Activated CD4-positive, alpha-beta T cell treated with anti-CD3 and anti-CD28 coated beads, Interleukin-2, amount 50 U/mL, for 16 hours (primary cell): ENCODE results near the gene DOK1.
"Not testable (repeated sequence)": the region's sequence is repeated elsewhere in the genome, so short reads cannot be mapped to it uniquely, and the experiment has no call there.

Source experiments
- DNase-seq: peaks from one replicate; pipeline ENCODE4 v3.0.0-alpha.2; 2020

The DOK1 gene

DNA sequence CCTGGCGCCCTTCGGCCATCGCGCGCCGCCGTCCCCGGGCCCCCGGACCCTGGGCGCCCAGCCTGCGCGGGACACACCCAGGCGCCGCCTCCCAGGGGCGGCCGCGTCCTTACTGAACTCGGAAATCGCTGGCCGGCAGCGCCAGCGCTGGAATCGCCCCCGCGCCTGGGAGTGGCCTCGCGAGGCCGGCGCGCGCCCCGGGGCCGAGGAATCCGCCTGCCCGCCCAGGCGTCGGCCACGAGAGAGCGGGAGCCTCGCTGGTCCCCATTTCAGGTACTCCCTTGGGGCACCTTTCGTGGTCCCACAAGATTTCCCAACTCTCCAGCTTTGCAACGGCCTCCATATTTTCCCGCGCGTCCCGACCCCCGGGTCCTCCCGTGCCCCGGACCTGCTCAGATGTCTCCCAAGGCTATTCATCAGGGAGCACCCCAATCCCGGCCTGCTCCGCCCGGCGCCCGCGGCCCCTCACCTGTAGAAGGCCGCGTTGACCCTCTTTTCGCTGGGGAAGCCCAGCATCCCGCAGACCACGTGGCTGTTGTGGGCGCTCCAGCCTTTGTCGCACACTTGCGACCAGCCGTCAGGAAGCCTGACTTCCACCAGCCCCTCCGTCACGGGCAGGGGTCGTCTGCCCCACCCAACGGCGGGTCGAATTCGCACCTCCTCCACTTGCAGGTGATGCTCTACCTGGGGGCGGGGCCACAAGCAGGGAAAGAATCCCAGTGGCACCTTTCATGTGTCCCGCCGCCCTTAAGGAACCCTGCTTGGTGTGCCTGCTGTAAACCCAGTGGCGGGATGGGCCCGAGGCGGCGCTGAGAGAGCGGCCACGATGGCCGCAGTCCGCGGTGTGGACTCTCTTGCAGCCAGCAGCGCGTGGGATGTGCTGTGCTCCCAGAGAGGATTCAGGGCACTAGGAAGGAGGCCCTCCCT lies 5.4 kb upstream of the DOK1 start:
- DNase-seq, result no peak

DNA sequence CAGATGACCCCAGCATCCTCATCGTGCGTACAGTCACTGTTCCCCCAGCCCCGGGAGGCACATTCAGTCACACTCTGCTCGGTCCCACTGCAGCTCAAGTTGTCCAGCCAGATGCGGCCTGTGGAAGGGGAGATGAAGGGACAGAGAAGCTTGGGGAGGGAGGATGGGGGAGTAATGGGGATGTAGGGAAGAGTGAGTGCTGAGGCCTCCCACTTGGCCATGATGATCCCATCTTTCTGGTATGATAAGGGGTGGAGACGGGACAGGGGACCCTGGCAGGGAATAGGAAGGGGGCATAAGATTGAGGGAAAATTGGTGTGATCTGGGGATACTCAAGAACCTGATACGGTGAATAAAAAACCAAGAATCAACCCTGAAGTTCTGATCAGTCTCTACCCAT lies 4.3 kb upstream of the DOK1 start:
- no peak for DNase-seq

DNA sequence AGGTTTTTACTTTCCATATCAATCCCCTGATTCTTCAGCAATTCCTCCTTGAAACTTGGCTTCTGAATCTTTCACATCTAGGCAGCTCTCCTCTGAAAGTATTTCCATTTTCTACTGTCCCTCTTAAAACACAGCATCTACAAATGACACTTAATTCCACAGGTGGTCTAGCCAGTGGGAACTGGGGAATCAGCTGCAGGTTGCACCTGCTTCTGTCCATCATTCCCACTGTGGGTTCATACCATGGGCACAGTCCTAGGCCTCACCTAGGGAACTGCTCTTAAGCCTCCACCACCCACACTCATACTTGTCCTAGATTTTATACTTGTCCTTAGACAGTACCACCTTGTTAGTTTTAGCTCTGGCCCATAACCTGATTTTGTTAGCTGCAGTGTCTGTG lies 3.0 kb upstream of the DOK1 start:
- no peak for DNase-seq

DNA sequence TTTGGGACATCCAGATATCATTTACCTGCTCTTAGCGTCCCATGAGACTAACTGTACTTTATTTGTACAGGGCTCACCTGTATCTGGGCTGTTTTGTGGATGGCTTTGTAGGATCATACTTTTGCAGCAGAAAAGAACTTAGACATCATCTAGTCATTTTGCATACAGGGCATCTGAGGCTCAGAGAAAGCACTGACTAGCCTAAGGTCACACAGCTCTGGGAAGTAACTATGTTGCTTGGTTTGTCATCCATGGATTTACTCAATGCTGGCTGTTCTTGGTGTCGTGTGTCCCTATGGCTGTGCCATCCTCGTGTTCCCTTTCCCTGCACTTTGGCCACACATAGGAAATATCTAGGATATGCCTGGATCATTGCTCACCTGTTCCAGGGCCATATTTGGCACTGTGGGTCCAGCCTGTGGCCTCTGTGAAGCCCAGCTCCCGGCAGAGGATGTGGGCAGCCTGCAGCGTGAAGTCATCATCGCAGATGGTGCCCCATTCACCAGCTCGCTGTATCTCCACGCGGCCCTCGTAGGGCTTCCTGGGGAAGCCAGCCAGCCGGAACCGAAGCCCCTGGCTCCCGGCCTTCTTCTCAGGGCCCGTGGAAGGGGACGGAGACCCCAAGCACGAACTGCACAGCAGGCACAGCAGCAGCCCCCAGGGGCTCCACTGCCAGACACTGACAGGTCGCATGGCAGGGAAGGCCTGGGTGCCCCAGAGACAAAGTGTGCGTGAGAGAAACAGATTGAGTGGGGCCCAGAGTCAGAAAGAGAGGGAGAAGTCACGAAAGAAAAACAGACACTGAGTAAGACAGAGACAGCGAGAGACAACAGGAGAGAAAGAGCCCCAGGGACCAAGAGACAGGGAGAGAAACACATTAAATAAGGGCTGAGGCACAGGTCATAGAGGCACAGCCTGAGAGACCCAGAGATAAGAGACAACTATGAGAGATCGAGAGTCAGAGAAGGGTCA lies 2.3 kb upstream of the DOK1 start:
- DNase-seq, result no peak

DNA sequence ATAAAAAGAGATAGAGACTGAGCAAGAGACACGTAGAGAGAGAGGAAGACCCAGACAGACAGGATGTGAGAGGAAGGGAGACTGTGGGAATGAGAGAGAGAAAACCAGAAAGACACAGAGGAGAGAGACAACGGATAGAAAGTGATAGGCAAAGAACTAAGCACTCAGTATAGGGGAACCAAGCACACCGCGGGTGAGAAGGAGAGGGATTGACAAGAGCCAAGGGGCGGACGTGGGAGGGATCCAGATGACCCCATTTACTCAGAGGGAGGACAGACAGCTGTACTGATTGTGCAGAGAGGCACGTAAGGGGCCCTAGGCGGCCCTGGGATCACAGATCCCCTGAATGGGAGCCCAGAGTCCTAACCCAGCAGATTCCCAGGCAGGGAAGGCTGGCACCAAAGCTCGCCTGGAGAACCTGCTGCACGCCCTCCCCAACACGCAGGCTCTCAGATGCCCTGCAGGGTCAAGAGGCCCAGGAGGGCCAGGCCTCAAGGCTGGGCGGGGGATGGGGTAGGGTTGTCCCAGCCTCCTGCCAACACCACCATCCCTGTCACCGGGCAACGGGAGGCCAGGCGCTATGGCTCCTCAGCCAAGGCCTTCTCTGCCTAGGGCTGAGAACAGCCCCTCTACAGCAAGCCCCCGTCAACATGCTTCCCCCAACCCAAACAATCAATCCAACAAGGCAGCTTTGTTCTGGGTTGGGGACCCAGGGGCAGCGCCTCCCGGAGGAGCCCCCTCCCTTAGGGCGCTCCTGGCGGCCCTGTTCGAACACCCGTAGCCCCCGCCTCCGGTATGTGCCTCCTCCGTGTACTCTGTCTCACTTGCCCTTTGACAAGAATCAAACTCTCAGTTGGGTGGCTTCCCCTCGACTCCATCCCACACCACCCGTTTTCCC lies 1.4 kb upstream of the DOK1 start:
- DNase-seq, result no peak

DNA sequence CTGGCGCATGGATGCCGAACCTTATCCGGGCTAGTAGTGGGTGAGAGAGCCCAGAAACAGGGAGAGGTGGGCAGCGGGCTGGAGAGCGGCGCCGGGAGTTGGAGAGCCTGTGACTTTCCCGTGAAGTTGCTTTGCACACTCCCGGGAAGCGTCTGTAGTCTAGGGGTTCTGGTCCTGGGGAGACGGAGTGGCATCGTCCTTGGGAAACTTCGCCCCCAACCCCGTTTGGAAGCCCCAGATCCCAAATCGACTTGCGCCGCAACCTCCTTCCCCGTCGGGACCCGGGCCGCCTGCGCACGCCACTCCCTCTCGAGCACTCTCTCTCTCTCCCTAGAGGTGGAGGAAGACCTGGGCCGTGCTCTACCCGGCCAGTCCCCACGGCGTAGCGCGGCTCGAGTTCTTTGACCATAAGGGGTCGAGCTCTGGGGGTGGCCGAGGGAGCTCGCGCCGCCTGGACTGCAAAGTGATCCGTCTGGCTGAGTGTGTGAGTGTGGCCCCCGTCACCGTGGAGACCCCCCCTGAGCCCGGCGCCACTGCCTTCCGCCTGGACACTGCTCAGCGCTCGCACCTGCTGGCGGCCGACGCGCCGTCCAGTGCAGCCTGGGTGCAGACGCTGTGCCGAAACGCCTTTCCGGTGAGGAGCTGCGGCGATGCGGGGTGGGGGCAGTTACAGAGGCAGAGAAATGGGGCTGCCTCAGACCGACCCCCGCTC lies 456 bp downstream of the DOK1 start:
- DNase-seq, result peak; percentile 46

DNA sequence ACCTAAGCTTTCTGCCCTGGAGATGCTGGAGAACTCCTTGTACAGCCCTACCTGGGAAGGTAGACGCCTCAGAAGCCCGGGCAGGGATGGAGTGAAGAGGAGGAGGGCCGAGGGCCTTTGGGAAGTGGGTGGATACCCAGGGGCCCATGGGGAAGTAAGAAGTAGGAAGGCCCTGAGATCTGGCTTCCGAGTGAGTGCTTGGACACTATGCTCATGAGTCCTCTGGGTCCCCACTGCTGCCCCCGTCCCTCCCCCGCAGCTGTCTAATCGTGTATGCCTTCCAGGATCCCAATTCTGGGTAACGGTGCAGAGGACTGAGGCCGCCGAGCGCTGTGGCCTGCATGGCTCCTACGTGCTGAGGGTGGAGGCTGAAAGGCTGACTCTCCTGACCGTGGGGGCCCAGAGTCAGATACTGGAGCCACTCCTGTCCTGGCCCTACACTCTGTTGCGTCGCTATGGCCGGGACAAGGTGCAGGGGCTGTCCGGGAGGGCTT lies 1.1 kb downstream of the DOK1 start:
- DNase-seq, result no peak

DNA sequence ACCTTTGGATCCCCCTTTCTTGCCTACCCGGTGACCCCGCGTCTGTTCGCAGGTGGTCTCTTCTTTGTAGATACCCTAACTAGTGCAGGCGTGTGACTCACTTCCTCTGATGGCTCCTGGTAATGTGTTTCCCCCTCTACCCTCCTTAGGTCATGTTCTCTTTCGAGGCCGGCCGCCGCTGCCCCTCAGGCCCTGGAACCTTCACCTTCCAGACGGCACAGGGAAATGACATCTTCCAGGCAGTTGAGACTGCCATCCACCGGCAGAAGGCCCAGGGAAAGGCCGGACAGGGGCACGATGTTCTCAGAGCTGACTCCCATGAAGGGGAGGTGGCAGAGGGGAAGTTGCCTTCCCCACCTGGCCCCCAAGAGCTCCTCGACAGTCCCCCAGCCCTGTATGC lies 1.6 kb downstream of the DOK1 start:
- DNase-seq, result no peak

DNA sequence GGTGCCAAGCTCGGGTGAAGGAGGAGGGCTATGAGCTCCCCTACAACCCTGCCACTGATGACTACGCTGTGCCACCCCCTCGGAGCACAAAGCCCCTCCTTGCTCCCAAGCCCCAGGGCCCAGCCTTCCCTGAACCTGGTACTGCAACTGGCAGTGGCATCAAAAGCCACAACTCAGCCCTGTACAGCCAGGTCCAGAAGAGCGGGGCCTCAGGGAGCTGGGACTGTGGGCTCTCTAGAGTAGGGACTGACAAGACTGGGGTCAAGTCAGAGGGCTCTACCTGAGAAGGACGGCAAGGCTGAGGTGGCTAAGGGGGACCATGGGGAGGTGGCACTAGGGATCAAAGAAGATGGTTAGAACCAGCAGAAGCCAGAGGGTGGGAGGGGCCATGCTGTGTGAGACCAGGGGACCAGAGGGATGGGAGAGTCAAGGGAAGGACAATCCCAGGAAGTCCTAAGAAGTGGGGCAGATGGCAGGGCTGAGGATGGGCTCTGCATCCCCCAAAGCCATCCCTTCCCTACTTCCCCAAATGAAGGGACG lies 2.4 kb downstream of the DOK1 start:
- DNase-seq, result no peak

DNA sequence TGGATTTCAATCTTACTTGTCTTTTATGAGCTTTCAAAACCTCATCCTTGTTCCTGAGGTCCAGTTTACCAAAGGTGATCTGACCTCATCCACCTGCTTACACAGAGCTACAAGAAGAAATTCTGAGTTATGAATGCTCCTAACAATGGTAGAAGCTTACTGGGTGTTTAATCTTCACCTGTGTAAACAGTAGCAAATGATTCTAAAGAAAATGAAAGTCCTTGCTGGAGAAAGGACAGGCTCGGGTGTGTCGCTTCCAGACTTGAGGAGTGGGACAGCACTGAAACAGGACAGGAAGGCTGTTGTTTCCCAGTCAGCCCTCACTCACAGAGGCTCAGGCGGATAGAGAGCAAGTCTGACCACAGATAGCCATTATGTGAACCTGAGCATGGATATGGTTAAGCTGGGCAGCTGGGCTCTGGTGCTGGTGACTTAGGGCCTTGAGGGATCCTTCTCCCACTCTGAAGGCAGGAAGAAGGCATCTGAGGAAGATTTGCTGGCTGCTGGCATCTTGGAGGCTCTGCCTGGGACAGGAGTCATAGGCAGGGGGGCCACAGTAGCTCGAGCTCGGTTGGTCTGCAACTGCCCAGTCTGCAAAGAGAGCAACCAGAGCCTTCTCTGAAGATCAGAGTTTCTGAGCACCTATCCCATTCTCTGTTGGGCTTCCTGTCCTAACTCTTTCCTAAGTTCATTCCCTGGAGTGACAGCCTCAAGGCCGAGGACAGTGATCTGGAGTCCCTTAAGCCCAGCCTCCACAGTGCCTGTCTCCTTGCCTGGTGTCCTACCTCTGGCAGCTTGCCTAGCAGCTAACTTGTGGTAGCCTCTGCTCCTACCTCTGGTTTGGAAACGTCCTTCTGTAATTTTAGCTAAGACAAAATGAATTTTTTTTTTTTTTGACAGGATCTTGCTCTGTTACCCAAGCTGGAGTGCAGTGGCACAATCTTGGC lies 4.0 kb downstream of the DOK1 start:
- no peak for DNase-seq

DNA sequence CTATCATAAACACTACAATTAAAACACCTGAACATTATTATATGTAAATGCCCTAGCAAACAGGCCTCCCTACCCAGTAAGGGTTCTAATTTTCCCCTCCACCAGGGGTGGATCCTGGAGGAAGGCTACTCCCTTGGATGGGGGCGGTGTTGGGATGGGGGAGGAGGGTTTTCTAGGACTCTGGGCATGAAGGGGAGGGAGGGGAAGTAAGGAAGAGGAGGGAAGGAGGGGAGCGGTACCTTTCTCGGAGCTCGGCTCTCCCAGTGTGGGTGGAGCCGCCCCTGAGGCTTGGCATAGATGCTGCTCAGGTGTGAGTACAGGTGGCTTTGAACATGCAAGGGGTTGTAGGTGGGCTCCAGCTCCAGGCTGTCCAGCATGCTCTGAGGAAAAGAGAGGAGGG lies 5.4 kb downstream of the DOK1 start:
- DNase-seq, result no peak

DNA sequence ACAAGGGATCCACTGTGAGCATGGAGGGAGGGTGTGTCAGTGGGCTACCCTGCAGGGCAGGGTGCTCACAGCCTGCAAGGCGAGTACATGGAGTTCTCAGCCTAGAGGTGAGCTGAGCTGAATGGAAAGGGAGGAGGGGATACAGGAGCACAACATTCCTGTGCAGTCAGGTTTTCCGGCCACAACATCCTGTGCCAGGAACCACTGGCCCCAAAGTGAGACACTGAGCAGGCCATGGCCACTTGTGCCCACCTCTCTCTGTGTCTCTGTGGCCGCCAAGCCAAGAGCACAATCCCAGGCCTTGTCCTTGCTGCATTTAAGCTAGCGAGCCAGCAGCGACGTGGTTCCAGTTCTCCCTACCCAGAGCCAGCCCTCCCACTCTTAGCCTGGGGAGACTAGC lies 6.1 kb downstream of the DOK1 start:
- DNase-seq, result no peak

DNA sequence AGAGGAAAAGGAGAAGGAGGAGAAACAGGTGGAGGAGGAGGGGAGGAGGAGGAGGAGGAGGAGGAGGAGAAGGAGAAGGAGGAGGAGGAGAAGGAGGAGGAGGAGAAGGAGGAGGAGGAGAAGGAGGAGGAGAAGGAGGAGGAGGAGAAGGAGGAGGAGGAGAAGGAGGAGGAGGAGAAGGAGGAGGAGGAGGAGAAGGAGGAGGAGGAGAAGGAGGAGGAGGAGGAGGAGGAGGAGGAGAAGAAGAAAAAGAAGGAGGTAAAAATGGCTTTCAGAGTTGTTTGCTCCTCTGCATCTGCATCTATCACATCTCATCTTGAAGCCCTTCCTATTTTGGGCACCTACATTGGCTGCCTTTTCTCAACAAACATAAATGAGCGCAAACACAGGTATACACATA lies 6.5 kb downstream of the DOK1 start:
- DNase-seq, result not testable (repeated sequence)

DNA sequence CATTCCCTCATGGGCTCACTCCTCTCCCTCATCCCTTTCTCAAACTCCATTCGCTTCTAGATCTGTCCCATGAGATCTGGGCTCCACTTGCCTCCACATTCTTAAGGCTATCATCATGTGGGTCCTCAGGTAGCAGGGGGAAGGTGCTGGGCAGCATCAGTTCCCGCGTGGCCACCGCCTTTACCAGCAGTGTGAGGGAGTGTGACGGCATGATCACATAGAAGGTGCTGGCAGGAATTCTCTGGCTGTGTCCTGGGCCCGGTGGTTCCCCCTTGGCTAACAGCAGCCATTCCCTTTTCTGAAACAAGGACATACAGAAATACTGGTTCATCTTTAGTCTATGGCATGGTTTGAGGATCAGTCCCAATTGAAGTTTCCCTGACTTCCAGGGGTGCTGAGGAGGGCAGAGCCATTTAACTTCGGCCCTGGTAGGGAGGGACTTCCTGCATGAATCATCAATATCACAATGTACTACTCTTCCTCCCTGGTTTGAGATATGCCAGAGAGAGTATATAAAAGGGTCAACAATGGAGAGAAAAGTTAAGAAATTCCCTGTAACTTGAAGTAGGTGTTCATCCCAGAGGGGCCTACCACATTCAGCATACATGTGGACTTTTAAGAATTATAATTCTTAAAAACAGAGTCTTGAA lies 7.7 kb downstream of the DOK1 start:
- no peak for DNase-seq

DNA sequence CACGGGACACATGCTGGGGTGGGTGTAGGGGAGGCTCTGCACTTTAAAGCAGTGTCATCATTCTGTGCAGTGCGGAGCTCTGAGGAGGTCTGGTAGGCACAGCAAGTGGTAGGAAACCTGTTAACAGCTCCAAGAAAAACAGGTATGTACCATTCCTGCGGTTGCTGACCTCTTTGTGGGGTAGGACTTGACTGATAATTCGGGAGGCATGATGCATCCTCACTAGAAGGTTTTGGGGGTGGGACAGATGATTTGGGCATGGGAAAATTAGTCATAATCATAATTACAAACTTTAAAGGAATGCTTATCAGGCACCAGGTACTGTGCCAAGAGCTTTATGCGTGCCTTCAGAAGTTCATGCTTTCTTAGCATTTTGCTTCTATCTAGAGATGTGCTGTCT lies 9.7 kb downstream of the DOK1 start:
- DNase-seq, result no peak

DNA sequence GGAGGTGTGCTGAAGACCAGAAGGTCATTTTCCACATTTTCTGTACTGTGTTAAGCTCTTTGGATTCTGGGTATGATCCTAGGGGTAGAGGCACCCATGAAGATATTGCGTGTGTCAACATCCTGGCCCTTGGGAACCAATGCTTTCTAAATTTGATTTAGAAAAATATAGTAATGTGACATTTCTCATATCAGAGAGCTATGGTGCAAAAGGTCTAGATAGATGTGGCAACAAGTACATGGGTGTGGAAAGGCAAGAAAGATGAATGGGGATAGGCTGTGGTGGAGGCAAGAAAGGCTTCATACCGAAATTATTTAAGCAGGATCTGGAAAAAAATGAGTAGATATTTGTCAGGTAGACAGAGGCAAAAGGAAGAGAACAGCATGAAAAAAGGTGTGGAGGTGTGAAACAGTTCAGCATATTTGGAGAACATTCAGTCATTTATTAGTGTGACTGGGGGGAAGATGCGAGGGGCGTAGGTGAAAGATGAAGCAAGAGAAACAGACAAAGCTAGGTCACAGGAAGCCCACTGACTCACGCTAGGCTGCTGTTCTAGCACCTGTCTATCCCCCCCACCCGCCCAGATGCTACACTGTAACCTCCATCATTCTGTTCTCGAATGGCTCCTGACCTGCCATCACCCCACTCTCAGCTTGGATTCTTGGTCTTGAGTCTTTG lies 11.7 kb downstream of the DOK1 start:
- DNase-seq, result no peak

DNA sequence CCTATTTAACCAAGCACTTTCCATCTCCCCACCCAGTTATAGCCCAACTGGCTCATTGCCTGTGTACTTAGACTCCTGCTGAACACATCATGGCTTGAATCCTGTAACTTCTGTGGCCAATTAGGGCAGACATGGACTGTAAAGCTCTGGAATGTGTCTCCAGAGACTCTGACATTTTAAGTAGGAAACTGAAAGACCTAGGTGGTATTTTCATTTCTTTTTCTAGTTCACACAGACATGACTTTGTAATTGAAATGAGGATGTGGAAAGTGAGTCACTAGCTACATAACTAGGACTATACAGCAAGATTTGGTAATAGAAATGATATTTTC lies 12.2 kb downstream of the DOK1 start:
- no peak for DNase-seq

DNA sequence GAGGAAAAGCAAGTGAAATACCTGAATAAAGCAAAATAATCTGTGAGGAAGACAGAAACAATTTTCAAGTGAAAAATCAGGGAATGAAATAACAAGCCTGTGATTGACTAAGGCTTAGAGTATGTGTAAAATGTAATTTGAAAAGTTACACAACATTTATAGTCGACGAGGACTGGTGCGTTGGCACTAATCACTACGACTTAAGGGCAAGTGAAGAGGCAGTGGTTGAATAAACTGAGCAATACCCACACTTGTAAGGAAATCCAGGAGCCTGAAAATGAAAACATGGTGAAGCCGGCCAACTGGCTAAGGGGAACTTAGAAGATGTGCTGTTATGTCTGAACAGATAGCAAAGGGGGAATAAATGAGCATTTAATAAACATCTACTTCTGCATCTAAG lies 13.4 kb downstream of the DOK1 start:
- no peak for DNase-seq

DNA sequence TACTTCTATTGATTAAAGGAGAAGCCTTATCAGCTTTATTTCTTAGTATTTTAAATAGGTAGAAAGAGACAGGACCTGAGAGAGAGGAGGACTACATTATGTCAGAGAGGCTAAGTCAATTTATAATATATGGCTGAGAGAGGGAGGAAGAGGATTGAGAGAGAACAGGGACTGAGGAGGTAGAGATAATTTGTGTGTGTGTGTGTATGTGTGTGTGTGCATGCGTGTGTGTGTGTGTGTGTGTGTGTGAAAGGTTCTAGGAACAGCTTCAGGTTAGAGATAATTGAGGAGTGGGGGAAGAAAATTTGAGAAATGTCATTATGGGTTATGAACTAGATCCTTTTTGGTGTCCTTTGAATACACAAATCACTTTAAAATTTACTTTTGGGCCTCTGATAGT lies 15.2 kb downstream of the DOK1 start:
- no peak for DNase-seq
